Uterus (tissue), 2 donors: ENCODE measurements around the gene LLCFC1.

Experiments
- CTCF ChIP-seq, 4 experiments: fragments of 200-600 bp in 2 of 4; fragments of 450-650 bp in 2 of 4; sonication (generic) in 2 of 4; IDR thresholded peaks; one replicate each; pipeline ENCODE4 v1.5.1; 2016 to 2019; ENCODE audit warnings: antibody characterized with exemption in 4 of 4, mild to moderate bottlenecking in 2 of 4, moderate library complexity in 1 of 4
- POLR2A ChIP-seq, 2 donors: fragments of 450-650 bp; IDR thresholded peaks; one replicate each; pipeline ENCODE4 v1.6.1; 2016; ENCODE audit warnings: antibody characterized with exemption in 2 of 2, mild to moderate bottlenecking in 1 of 2, moderate library complexity in 1 of 2

GRCh38 chr7:142934056-142934455 is 5.2 kb upstream of the LLCFC1 start:
- TF ChIP-seq POLR2A (IDR thresholded peaks at IDR 0.05) (no peak), CTCF (IDR thresholded peaks at IDR 0.05) (no peak)
